HFF-Myc (cell line): Measurements from ENCODE around the gene MAP3K13.

Source experiments
- DNase-seq: peaks from one replicate; pipeline ENCODE4 v3.0.0-alpha.2; 2011; ENCODE audit warnings: low read depth; ENCODE audit errors: extremely low read depth
- H3K4me3 ChIP-seq: replicated peaks from 2 replicates; pipeline ENCODE4 v1.5.1; 2011; ENCODE audit warnings: low read depth, mild to moderate bottlenecking, control low read depth, low read length
- CTCF ChIP-seq: IDR thresholded peaks from 2 replicates; pipeline ENCODE4 v1.5.1; 2012; ENCODE audit warnings: mild to moderate bottlenecking, low read depth, low read length, control low read depth; ENCODE audit errors: missing control alignments

The MAP3K13 gene

GRCh38 chr3:185517387-185518130, 154.6 kb downstream of the MAP3K13 start:
- H3K4me3 ChIP-seq, result no peak overlapping the region
- TF ChIP-seq CTCF, result no peak
- no peak for DNase-seq

DNA sequence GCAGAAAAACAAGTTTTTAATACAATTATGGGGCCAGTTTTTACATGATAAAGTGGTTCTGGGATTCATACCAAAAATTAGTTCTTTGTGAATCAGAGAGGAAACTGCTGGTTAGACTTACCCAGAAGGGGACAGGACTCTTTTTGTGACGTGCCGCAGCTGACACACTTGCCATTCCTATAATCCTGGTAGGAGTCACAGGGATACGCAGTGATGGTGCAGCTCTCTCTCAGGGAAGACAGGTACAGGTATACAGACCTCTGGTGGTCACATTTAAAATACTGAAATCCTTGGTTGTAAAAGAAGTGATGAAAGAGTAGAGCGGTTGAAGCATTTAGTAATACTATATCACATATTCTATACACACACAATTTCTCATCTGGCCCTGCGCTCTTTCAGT, 156.1 kb downstream of the MAP3K13 start:
- H3K4me3 ChIP-seq, result no peak overlapping the region
- no peak for DNase-seq
- no peak for TF ChIP-seq CTCF

DNA sequence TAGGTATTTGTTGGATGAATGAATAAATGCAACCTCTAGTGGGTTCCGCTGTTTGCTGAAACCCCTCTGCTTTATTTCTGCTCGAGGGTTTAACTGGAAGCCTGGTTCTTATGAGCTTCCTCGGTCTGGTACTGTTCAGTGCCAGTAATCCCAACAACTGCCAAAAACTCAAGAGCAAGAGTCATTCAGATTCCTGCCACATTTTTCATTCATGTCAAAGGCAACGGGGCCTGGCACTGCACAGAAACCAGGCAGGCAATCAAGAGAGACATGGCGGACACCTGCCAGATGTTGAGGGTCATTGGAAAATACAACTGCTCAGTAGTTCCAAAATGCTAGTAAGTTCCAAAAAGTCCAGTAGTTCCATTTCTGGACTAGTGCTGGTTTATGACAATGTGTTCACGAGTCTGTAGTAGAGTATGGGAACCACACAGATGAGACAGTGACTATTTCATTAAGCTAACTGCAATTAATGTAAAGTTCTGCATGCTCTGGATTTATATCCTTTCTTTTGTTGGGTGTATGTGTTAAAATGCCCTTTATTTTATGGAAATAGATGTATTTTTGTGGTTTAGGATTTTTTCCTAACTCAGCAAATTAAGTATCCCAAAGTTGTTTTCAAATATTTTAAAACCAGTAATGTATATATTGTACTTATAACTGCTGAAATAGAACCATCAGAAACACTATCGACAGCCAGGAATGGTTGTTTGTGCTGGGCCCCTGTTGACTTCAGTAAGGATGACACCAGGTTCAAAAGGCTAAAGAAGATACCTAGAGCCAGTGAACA, 158.6 kb downstream of the MAP3K13 start:
- DNase-seq, result no peak
- no peak for TF ChIP-seq CTCF
- H3K4me3 ChIP-seq, result no peak overlapping the region

- TF ChIP-seq CTCF, result no peak
- DNase-seq, result no peak
- no peak overlapping the region for H3K4me3 ChIP-seq
Observed at GRCh38 chr3:185526349-185526951, 163.5 kb downstream of the MAP3K13 start.

DNA sequence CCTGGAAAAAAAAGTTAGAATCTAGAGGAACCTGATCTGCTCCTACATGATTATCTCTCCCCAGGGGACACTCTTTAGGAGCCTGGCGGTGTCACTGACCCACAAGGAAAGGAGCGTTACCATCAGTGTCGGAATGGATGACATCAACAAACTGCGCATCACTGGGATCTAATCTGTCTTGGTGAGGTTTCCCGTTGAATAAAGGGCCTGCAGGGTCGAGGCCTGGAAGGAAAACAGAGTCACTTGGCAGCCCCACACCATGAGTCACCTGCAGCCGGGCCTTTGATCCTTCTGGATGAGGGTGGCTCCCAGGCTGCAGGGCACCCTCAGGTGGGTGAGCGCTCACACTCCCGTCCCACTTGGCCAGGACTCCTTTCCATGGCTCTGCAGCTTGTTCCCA, 164.4 kb downstream of the MAP3K13 start:
- H3K4me3 ChIP-seq, result no peak overlapping the region
- no peak for TF ChIP-seq CTCF
- DNase-seq, result no peak

GRCh38 chr3:185528532-185528931, 165.6 kb downstream of the MAP3K13 start:
- no peak for DNase-seq
- TF ChIP-seq CTCF, result no peak
- no peak overlapping the region for H3K4me3 ChIP-seq
